ENCODE measurements around the gene ANKHD1.
A peak's percentile ranks its signal among the peaks of the same experiment; 100 is the strongest.

Gene ANKHD1, protein sequence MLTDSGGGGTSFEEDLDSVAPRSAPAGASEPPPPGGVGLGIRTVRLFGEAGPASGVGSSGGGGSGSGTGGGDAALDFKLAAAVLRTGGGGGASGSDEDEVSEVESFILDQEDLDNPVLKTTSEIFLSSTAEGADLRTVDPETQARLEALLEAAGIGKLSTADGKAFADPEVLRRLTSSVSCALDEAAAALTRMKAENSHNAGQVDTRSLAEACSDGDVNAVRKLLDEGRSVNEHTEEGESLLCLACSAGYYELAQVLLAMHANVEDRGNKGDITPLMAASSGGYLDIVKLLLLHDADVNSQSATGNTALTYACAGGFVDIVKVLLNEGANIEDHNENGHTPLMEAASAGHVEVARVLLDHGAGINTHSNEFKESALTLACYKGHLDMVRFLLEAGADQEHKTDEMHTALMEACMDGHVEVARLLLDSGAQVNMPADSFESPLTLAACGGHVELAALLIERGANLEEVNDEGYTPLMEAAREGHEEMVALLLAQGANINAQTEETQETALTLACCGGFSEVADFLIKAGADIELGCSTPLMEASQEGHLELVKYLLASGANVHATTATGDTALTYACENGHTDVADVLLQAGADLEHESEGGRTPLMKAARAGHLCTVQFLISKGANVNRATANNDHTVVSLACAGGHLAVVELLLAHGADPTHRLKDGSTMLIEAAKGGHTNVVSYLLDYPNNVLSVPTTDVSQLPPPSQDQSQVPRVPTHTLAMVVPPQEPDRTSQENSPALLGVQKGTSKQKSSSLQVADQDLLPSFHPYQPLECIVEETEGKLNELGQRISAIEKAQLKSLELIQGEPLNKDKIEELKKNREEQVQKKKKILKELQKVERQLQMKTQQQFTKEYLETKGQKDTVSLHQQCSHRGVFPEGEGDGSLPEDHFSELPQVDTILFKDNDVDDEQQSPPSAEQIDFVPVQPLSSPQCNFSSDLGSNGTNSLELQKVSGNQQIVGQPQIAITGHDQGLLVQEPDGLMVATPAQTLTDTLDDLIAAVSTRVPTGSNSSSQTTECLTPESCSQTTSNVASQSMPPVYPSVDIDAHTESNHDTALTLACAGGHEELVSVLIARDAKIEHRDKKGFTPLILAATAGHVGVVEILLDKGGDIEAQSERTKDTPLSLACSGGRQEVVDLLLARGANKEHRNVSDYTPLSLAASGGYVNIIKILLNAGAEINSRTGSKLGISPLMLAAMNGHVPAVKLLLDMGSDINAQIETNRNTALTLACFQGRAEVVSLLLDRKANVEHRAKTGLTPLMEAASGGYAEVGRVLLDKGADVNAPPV (N-terminal part only)

DNA sequence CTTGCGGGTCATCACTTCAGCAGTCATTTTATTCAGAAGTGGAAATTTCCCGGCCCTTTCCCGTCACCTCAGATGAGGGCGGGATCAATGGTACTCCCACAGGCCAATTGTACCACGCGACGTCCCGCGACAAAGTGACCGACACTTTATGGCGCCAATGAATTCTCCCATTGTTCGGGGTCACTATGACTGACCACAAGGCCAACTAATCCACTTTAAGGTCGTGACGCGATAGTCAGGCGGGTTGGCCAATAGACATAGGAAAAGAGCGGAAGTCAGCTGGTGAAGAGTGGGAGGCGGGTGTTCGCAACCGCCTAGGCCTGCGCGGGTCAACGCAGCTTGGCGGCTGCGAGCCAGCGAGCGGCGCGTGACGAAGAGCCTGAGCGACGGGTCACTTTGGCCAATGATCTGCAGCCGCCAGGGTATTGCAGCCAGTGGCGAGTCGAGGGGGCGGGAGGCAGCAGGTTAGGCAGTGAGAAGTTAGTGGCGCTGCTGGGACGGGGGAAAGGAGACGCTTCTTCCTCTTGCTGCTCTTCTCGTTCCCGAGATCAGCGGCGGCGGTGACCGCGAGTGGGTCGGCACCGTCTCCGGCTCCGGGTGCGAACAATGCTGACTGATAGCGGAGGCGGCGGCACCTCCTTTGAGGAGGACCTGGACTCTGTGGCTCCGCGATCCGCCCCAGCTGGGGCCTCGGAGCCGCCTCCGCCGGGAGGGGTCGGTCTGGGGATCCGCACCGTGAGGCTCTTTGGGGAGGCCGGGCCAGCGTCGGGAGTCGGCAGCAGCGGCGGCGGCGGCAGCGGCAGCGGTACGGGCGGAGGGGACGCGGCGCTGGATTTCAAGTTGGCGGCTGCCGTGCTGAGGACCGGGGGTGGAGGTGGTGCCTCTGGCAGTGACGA is at the start of gene ANKHD1:
ANKHD1 (plus strand) TSS at position 472 of the 896 bp plus-strand sequence; CDS start at position 607, 135 bp downstream.
- DNase-seq (peak; percentile 96), ATAC-seq (peak; percentile 92)

DNA sequence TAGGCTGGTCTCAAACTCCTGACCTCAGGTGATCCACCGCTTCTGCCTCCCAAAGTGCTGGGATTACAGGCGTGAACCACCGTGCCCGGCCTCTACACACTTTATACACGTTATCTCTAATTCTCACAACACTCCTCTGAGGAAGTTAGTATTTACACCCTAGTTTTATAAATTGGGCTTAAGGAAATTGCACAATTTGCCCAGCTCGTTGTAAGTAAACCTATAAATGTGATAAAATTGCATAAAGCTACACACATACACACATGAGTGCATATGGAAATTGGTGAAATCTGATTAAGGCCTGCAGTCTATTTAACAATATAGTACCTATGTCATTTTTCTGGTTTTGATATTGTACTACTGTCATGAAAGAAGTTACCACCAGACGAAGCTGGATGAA is 46.1 kb upstream of the ANKHD1 start:
- ATAC-seq = no peak

DNA sequence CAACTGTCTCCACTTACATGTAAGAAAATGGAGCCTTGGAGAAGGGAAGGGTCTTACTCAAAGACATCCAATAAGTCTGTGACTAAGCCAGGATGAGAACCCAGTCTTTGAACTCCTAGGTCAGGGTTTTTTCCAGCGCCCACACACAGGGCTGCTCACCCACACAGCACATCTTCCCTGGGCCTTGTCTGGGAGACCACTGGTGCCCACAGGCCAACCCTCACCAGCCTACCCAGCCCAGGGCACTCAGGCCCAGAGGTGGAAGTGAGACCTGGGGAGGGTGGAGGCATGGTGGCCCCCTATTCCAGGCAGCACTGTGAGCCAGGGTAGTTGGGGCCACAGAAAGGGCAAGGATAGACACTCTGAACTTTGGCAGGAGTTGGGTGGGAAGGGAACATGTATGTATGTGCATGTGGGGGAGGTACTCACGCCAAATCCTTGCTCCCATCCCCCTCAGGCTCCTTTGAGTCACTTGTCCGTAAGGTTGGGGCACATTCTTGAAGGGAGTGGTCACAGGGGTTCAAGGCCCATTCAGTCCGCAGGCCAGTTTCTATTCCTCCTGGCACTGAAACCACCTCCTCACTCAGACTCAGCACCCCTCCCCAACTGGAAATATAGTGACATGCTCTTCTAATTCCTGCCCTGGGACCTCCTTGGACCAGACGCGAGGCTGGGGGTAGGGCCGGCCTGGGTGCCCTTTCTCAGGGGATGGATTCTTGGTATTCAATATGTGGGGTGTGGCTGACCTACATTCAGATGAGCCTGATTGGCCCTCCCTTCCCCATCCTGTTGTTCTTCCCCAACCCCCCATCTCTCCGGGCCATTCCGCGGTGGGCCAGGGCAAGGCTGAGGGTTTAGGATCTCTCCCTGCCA is 44.5 kb upstream of the ANKHD1 start:
- no peak for DNase-seq
- peak; percentile 7 for ATAC-seq

More for the DNA sequence above, 46.1 kb upstream of the ANKHD1 start:
- no peak for DNase-seq

DNA sequence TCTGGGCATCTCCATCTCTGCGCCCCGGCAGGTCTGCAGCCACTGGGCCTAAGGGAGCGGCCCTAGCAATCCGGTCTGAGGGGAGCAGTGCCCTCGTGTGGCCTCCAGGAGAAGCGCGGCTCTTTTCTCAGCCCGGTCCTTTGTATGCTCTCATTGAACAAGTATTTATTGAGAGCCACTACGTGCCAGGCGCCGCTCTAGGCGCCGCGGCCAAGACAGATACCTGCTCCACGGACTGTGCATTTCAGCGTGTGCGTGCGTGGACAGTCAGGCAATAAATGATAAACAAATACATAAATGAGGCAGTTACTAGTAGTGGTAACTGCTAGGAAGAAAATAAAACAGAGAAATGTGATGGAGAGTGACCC is 43.9 kb upstream of the ANKHD1 start:
- ATAC-seq (peak; percentile 94), DNase-seq (peak; percentile 80)

DNA sequence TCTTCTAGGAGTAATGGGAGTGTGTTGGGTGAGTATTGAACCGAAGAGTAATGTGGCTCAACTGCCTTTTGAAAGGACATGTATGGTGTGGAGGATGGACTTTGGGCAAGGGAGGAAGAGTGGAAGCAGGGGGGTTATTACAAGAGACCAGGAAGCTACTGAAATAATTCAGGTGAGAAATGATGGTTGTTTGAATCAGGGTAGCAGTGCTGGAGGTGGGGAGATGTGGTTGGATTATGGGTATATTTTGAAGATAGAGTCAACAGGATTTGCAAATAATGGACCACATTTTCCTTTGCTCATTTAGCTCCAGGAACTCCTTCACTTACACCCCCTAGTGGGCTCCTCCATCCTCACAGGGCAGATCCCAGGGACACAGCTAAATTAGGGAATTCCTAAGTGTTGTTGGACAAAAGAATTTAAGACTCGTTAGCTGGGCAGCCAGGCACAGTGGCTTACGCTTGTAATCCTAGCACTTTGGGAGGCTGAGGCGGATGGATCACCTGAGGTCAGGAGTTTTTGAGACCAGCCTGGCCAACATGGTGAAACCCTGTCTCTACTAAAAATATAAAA is 42.8 kb upstream of the ANKHD1 start:
- no peak for DNase-seq
- ATAC-seq = no peak

DNA sequence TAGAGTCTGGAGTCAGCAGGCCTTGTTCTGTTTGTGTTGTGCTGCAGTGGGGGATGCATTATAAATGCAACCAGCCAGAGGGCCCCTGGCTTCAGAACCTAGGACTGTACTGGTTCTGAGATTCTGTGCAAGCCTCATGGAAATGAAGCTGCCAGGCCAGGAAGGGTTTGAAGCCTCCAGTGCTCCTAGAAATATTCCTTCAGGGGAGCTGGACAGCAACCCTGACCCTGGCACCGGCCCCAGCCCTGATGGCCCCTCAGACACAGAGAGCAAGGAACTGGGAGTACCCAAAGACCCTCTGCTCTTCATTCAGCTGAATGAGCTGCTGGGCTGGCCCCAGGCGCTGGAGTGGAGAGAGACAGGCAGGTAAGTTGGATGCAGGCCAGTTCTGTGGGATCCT is 41.5 kb upstream of the ANKHD1 start, which contains the start of gene SLC4A9:
SLC4A9 (plus strand) TSS at position 94 of the 400 bp plus-strand sequence; CDS start at position 137, 43 bp downstream.
- ATAC-seq = no peak
- DNase-seq = no peak

DNA sequence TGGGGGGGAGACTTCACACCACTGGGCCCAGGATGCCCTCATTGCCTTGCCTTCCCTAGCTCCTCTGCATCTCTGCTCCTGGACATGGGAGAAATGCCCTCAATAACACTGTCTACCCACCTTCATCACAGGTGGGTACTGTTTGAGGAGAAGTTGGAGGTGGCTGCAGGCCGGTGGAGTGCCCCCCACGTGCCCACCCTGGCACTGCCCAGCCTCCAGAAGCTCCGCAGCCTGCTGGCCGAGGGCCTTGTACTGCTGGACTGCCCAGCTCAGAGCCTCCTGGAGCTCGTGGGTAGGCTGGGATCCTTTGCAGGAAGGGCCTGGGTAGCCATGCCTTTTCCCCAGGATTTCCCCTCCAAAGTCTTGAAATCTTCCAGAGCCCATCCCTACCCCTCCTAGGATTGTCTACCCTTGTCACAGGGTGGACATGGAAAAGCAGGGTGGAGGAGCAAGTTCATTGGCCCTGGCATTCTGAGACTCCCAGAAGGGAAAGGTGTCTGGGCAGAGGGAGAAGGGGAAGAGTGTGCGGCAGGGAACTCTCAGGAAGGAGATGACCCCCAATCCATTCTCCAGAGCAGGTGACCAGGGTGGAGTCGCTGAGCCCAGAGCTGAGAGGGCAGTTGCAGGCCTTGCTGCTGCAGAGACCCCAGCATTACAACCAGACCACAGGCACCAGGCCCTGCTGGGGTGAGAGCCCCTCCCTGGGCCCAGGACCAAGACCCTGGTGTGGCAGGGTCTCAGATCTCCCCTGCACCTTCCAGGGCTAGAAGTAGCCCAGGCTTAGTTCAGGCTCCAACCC is 40.8 kb upstream of the ANKHD1 start:
- ATAC-seq (no peak), DNase-seq (no peak)

DNA sequence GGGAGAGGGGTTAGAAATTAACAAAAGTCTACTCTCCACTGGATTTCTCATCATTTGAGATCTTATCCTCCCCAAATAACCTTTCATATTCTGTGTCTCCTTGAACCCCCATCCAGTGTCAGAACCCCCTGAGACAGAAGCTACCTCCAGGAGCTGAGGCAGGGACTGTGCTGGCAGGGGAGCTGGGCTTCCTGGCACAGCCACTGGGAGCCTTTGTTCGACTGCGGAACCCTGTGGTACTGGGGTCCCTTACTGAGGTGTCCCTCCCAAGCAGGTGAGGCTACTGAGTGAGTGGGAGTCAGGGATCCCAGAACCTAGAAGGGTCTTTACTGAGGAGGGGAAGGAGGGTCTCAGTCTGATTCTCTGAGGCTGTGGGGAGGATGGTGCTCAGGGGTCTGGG is 39.7 kb upstream of the ANKHD1 start:
- DNase-seq (no peak), ATAC-seq (no peak)

DNA sequence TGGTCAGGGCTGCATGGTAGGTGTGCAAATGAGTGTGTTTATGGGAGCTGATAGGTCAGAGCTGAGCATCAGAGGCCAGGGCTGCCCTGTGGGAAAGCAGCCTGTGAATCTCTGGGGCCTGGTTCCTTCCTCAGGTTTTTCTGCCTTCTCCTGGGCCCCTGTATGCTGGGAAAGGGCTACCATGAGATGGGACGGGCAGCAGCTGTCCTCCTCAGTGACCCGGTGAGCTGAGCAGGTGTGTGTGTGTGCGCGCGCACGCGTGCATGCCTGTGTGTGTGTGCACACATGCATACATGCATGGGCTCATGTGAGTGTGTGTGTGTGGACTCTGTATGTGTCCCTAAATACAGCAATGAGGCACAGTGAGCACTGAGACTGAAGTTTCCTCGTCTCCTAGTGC is 39.3 kb upstream of the ANKHD1 start:
- no peak for ATAC-seq

DNA sequence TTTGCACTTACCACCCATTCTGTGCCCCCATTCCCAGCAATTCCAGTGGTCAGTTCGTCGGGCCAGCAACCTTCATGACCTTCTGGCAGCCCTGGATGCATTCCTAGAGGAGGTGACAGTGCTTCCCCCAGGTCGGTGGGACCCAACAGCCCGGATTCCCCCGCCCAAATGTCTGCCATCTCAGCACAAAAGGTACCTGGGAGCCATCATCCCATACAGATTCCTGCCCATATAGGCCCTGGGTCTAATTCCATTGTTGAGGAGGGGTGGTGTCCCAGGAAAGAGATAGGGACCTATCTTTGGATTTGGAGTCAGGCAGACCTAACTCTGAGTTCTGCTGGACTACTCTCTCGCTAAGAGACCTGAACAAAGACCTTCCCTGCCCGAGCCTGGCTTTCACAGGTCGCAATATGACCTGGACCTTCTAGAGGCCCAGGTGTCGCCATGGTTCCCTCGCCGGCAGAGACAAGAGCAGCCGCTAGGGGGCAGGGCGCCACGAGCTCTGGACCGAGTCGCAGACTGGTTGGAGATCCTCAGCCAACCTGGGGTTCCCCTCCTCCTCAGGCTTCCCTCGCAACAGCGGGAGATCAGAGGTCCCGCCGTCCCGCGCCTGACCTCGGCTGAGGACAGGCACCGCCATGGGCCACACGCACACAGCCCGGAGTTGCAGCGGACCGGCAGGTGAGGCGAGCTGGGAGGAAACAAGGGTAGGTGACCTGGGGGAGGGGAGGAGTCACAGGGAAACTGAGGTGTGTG is 38.6 kb upstream of the ANKHD1 start:
- peak; percentile 91 for DNase-seq
- peak; percentile 86 for ATAC-seq

More for the DNA sequence above, 39.3 kb upstream of the ANKHD1 start:
- no peak for DNase-seq

DNA sequence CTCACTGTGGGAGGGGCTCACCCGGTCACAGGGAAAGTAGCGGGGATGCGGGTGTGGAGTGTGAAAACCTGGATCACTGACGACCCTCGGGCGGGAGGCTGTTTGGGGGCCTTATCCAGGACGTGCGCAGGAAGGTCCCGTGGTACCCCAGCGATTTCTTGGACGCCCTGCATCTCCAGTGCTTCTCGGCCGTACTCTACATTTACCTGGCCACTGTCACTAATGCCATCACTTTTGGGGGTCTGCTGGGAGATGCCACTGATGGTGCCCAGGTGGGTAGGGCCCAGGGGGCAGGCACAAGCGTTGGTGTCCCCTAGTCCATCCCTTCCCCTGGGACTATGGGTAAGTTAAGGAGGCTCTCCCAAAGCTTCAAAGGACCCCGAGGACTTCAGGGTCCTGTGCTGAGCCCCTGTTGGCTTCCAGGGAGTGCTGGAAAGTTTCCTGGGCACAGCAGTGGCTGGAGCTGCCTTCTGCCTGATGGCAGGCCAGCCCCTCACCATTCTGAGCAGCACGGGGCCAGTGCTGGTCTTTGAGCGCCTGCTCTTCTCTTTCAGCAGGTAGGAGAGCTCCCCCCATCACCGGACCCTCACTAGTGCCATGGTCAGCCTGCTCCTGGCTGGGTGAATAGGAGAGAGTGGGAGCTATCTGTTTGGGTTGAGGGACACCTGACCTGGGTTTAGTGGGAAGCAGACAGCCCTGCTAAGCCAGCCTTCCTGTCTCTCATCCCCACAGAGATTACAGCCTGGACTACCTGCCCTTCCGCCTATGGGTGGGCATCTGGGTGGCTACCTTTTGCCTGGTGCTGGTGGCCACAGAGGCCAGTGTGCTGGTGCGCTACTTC is 37.8 kb upstream of the ANKHD1 start:
- DNase-seq (no peak), ATAC-seq (no peak)

DNA sequence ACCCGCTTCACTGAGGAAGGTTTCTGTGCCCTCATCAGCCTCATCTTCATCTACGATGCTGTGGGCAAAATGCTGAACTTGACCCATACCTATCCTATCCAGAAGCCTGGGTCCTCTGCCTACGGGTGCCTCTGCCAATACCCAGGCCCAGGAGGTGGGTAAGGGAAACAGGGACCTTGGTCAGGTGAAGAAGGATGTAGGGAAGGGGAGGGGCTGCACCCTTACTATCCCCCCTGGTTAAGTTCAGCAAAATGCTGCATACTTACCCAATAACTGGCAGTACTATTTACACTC is 37.2 kb upstream of the ANKHD1 start:
- ATAC-seq = no peak

DNA sequence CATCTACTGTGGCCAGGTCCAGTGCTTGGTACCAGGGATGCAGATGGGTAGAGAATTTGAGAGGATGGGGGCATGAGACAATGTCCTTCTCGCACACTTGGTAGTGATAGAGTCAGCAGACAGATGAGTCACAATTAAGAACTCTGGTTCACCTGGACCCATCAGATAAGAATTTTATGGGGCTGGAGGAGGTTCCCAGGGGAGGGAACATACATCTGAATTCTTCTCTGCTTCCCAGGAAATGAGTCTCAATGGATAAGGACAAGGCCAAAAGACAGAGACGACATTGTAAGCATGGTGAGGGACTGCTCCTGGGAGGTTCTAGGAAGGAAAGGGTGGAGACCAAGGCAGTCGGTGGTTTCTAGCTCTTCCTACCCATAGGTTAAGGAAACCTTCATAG is 36.4 kb upstream of the ANKHD1 start:
- DNase-seq (no peak), ATAC-seq (no peak)

More for the DNA sequence above, 37.2 kb upstream of the ANKHD1 start:
- no peak for DNase-seq

DNA sequence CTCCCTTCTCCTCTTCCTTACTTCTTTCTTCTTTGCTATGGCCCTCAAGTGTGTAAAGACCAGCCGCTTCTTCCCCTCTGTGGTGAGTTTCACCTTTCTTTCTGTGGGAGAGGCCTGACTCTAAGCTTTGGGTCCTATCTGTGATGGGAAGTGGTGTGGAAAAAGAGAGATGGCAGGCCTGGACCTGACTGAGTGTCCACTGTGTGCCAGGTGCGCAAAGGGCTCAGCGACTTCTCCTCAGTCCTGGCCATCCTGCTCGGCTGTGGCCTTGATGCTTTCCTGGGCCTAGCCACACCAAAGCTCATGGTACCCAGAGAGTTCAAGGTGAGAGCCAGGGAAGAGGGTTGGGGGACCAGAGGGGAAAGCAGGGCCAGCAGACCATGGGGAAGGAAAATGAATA is 35.7 kb upstream of the ANKHD1 start:
- DNase-seq (no peak), ATAC-seq (no peak)

DNA sequence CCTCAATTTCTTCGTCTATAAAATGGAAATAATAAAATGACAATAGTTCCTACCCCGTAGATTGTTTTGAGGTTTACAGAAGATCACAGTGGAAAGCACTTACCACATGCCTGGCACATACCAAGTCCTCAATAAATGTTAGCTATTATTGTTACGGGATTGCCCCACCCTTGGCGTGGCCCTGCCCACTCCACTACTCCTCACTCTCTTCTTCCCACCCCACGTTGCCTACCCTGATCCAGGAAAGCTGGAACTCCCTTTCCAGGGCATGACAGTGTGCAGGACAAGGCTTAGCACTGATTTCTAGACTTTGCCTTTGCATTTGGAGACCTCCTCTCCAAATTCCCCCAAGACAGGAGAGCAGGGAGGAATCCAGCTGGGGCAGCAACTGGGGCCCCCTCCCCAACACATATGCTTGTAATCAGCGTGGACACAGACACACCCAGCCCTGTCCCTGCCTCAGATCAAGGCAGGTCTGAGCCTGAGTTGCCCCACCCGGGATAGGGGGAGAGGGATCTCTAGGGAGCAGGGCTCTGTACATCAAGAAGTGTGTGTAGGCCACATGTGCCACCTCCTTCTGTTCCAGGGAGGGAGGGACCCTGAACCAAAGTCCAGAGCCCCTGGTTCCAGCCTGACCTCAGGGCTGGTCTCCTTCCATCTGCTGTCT is 34.9 kb upstream of the ANKHD1 start:
- no peak for DNase-seq
- ATAC-seq = no peak

DNA sequence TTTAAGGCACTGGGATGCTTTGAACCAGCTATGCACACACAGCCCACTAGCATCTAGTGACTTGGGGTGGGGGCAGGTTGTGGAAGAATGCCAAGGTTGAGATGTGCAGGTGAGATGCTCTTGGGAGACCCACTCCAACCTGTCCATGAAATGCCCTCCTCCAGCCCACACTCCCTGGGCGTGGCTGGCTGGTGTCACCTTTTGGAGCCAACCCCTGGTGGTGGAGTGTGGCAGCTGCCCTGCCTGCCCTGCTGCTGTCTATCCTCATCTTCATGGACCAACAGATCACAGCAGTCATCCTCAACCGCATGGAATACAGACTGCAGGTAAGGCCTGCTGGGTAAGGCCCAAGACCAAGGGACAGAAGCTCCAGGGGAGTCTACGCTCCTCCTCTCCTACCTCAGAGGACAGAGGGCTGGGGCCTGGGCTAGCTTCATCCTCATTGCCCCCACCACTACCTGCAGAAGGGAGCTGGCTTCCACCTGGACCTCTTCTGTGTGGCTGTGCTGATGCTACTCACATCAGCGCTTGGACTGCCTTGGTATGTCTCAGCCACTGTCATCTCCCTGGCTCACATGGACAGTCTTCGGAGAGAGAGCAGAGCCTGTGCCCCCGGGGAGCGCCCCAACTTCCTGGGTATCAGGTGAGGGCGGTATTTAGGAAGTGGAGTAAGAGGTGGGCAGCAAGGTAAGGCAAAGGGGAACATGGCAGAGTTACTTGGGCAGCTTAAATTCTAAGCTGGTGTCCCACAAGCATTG is 34.2 kb upstream of the ANKHD1 start:
- ATAC-seq (no peak), DNase-seq (no peak)
